Fibroblast of upper back skin (primary cell): ENCODE results near the gene TMPRSS13.
"Not testable (repeated sequence)": the region's sequence is repeated elsewhere in the genome, so short reads cannot be mapped to it uniquely, and the experiment has no call there.

Experiments
- DNase-seq: peaks from one replicate; pipeline ENCODE4 v3.0.0-alpha.2; 2013

The TMPRSS13 gene

DNA sequence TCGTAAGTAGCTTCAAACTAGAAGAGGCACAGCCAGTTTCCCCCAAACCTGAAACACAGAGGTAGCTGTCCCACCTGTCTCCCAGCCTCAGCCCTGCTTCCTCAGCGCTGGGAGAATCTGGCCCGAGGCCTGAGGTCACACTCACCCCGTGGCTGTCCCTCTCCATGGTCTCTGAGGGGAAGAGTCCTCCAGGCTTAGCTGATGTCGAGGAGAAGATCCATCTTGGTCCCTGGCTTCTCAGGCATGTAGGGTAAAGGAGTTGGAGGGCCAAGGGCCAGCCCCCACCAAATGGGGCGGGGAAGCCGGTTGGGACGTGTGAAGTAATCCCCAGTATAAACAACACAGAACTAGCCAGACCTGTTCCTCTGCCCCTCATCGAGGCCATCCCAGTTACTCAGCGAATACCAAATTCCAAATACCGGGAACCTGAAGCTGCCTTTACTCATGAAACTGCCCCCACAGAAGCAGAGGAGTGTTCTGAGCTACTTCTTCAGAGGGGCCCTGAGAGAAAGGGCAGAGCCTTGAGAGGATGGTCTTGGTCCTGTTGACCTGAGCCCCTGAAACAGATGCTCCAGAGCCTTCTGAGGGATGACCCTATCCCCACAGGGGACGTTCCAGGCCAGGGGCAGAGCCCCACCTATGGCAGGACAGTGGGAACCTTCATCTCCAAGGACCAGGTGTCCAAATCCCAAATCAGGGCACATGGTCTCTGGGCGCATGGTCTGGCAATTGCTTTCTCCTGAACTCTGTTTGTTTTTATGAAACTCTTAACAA lies at the start of gene TMPRSS13:
Gene TMPRSS13, minus strand, starts transcription at position 261 of the 774 bp plus-strand sequence. Its CDS starts 95 bp downstream, at position 166.
- DNase-seq, result no peak

DNA sequence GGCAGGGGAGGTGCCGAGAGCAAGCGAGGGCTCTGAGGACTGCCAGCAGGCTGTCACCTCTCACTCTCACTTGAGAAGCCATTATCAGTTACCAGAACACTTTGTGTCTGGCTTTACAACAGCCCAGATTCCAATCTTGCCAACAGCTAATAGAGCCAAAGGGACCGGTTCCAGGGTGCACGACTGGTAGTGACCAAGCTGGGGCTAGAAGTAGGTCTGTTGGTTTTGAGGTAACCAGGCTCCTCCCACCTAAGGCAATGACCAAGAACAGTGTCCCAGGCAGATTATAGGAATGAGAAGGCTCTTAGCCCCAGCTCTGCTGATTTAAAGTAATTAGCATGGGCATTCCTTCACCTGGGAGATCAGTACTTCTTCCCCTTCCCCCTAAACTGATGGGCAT lies 49.8 kb upstream of the TMPRSS13 start:
- DNase-seq, result no peak

DNA sequence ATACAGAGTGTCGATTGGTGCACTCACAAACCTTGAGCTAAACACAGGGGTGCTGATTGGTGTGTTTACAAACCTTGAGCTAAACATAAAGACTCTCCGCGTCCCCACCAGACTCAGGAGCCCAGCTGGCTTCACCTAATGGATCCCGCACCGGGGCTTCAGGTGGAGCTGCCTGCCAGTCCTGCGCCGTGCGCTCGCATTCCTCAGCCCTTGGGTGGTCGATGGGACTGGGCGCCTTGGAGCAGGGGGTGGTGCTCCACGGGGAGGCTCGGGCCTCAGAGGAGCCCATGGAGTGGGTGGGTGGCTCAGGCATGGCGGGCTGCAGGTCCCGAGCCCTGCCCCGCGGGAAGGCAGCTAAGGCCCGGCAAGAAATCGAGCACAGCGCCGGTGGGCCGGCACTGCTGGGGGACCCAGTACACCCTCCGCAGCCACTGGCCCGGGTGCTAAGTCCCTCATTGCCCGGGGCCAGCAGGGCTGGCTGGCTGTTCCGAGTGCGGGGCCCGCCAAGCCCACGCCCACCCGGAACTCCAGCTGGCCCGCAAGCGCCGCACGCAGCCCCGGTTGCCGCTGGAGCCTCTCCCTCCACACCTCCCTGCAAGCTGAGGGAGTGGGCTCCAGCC lies 49.2 kb upstream of the TMPRSS13 start:
- DNase-seq, result not testable (repeated sequence)

DNA sequence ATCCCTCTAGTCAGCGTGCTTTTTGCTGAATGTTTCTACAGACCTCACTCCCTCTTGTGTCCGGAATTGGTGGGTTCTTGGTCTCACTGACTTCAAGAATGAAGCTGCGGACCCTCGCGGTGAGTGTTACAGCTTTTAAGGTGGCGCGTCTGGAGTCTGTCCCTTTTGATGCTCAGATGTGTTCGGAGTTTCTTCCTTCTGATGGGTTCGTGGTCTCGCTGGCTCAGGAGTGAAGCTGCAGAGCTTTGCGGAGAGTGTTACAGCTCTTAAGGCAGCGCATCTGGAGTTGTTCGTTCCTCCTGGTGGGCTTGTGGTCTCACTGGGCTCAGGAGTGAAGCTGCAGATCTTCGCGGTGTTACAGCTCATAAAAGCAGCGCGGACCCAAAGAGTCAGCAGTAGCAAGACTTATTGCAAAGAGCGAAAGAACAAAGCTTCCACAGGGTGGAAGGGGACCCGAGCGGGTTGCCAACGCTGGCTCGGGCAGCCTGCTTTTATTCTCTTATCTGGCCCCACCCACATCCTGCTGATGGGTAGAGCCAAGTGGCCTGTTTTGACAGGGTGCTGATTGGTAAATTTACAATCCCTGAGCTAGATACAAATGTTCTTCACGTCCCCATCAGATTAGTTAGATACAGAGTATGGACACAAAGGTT lies 48.5 kb upstream of the TMPRSS13 start:
- DNase-seq, result not testable (repeated sequence)

DNA sequence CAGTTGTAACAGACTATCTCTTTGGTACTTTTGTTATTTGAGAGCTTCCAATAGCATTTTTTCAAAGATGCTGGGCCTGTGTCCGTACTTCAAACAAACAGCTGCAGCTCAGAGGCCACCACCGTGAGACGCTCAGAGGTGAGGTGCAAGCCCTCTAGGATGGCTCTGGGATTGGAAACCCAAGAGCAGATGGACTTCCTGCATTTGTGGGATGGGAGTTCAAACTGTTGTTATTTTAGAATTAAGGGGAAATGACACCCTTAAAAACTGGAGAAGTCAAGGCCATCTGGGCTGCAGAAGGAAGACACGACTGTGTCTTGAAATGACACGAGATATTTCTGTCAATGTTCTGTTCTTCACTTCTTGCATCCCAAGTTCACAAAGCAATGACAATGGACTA lies 47.8 kb upstream of the TMPRSS13 start:
- DNase-seq, result no peak

DNA sequence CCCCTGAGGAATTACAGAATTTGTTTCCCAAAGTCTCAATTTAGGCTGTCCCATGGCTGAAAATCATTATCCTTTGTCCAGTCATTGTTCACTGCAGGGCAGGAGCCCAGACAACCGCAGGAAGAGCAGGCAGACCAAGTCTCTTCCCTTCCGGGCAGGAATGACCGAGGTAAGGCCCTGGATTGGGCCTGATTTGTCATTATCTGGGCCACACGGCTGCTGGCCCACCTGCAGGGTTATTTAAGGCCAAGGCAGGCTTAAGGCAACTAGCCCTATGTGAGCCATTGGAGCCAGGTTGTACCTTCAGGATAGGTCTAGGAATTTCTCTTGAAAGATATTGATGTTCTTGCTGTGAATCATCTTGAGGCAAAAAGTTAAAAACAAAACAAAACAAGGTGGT lies 47.2 kb upstream of the TMPRSS13 start:
- DNase-seq, result no peak

DNA sequence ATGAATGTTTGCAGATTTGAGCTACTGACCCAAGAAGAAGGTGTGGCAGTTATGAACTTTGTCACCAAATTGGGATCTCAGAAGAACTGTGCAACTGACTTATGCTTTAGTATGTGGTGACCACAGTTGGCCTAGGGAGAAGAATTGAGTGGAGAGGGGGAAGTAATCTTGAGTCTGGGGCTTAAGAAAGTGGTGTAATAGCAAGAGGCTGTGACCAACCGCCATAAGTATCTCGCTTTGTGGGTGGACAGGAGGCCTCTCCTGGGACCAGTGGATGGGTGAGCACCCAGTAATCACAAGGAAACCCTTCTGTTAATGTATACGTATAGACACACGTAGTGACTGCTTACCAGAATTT lies 44.3 kb upstream of the TMPRSS13 start:
- DNase-seq, result no peak

DNA sequence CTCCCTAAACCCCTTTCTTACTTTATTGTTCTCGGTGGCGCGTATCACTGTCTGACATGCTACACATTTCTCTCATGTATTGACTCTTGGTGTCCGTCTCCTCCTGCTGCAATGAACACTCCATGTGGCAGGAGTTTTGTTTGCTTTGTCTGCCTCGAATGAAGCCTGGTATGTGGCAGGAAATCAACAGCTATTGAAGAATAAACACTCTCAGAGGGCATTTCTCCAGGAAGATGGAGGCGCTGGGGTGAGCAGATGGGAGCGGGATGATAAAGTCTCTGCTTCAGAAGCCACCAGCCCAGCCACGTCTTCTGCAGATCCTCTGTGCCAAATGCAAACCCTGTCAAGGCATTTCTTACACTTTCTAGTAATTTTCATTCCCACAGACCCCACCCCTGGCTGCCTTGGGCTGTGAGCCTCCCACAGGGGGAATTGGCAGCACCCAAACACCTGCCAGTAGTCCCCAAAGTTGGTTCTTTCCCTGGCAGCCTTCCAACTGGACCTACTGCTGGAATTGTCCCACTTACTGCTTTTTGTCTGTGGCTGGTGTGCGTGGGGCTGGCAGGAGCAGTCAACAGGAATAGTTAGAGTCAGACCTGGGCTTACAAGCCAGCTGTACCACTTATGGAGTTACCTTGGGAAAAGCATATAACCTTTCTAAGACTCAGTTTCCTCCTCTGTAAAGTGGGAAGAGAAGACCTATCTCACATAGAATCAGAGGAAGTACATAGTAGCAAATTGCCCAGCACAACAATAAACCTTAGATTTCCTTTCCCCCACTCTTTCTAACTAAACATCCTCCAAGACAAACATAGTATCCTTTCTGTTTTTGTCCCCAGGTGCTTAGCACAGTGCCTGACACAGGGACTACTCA lies 43.7 kb upstream of the TMPRSS13 start:
- DNase-seq, result no peak

DNA sequence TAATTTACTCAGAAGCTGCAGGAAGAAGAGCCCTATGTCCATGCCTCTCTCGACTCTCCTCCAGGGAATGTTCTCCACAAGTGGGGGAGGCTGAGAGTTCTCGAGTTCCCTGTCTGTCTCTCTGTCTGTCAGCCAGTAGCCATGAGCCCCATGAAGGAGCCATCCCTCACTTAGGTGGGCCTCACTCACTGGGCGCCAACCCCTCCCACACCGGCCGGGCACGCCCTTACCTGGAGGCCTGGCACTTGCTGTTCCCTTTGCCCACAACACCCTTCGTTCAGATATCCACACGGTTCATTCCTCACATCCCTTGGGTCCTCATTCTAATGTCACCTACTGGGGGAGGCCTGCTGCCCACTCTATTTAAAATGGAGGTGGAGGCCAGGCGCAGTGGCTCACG lies 42.8 kb upstream of the TMPRSS13 start:
- no peak for DNase-seq

DNA sequence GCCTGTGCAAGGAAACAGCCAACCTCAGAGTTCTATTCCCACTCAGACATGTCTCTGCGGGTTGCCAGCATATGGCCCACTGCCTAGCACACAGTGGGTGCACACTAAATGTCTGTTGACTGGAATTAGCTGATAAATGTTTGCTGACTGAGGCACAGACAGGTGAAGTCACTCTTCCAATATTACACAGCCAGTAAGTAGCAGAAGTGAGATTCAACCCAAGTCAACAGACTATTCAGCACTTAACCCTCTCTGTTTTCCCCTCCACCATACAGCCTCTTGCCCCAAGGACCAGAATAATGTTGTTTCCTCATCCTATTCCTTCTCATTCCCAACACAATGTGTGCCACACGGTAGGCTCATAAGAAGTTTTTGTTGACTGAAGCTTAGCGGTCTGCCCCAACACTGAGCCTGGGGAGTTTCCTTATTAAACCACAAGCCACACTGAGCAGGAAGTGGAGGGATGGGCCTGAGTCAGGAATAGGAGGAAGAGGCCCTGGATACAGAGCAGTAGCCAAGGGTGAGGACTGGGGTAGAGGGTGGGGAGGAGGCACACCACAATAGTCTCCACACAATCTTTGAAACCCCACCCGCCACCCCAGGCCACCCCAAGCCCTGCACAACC lies 41.3 kb upstream of the TMPRSS13 start:
- DNase-seq, result no peak

DNA sequence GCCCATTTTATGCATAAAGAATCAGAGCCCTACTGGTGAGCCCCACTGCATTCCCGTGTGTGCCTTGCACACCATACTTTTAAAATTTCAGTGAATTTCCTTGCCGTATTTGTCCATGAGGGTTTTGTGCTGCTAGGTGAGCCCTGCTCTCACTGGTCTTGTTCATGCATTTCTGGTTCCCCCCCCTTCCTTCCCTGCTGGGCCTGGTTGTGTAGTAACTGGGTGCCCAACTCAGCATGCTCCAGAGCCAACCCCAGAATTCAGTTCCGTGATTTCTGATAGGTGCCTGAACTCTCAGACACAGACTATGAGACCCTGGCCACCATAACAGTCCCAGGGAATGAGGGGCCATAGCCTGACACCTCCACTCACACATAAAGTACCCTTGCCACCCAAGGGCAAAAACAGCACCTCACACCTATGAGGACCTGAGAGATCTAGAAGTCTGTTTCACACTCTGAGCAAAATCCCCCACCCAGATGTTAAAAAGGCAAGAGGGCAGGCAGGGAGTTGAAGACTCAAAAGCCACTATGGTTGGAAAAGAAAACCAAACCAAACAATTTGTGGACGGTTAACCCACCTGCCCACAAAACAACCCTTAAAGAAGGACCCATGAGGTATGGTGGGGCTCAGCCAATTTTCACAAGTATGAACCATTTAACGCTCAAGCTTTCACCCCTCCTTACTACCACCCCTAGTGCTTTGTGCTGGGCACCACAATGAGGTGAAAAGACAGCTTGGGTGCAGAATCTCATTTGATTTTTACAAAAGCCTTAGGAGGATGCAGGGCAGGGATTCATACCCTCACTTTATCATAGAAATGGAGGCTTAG lies 40.2 kb upstream of the TMPRSS13 start:
- no peak for DNase-seq

DNA sequence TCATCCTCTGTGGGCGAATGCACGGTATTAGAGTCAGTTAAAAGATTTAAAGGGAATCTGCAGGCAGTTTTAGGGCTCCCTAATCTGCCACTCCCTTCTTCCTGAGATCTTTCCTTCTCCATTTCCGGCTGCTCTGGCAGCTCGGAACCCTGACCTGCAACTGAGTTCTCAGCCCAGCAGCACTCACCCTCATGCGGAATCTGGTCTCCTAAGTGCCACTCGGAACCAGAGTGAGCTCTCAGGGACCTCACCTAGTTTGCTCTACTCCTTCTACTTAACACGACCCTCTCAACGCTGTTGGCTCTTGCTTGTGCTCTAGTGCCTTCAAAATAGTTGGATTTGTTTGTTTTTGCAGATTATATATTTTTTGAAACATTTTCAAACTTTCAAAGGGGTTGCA lies 37.7 kb upstream of the TMPRSS13 start:
- no peak for DNase-seq

DNA sequence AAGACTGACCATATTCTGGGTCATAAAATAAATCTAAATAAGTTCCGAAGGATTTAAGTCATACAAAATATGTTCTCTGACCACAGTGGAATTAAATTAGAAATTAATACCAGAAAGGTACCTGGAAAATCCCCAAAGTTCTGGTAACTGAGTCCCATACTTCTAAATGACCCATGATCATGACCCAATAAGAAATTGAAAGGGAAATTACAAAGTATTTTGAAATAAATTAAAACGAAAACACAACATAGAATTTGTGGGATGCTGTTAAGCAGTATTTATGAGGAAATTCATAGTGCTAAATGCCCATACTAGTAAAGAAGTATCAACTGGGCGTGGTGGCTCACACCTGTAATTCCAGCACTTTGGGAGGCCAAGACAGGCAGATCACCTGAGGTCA lies 33.6 kb upstream of the TMPRSS13 start:
- DNase-seq, result no peak

DNA sequence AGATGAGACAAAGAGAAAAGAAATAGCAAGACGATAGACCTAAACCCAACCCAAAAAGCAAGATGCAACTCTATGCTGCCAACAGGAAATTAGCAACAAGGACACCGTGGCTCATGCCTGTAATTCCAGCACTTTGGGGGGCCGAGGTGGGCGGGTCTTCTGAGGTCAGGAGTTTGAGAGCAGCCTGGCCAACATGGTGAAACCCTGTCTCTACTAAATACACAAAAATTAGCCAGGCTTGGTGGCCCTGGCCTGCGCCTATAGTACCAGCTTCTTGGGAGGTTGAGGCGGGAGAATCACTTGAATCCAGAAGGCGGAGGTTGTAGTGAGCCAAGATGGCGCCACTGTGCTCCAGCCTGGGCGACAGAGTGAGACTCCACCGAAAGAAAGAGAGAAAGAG lies 32.7 kb upstream of the TMPRSS13 start:
- no peak for DNase-seq

DNA sequence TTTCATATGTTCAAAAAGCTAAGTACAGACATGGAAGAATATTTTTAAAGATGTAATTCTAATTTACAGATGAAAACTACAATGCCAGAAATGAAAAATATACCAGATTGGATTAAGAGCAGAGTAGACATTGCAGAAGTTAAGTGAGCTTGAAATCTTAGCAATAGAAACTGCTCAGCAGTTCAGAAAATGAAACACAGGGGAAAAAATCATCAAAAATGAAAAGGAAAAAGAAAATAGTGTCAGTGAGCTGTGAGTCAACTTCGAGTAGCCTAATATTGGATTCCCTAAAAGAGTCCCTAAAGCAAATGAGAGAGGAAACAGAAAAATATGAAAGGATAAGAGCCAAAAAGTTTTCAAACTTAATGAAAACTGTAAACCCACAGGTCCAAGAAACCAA lies 31.2 kb upstream of the TMPRSS13 start:
- no peak for DNase-seq

DNA sequence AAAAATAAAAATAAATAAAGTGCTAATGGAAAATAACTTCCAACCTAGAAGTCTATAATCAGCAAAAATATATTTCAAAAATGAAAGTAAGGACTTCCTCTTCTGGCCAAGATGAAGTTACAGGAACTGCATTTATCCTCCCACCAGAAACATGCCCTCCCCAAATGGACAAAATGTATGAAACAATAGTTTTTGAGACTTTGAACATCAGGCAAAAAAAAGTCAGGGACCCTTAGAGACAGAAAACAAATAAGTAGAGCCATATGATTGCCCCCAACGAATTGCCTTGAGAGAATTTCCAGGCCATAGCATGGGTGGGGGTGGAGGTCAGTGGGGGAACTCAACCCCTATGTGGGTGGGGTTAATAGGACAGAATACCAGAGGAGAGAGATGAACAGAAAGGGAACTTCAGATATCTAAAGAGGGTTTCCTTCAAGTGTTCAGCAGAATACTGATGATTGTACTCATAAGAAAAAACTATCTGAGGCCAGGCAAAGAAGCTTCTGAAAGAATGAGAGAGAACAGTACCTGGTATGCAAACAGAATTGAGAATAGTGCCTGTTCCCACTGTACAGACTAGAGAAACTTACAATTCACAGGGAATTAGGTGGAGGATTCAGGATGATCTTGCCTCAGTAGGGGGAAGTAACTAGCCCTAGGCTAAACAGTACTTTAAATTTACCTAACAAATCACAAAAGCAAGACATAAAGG lies 30.4 kb upstream of the TMPRSS13 start:
- DNase-seq, result no peak

DNA sequence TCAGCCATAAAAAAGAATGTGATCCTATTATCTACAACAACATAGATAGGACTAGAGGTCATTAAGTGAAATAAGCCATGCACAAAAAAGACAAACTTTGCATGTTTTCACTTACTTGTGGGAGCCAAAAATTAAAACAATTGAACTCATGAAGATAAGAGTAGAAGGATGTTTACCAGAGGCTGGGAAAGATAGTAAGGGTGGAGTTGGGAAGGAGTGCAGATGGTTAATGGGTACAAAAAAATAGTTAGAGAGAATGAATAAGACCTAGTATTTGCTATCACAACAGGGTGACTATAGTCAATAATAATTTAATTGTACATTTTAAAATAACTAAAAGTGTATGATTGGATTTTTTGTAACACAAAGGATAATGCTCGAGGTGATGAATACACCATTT lies 29.7 kb upstream of the TMPRSS13 start:
- no peak for DNase-seq

DNA sequence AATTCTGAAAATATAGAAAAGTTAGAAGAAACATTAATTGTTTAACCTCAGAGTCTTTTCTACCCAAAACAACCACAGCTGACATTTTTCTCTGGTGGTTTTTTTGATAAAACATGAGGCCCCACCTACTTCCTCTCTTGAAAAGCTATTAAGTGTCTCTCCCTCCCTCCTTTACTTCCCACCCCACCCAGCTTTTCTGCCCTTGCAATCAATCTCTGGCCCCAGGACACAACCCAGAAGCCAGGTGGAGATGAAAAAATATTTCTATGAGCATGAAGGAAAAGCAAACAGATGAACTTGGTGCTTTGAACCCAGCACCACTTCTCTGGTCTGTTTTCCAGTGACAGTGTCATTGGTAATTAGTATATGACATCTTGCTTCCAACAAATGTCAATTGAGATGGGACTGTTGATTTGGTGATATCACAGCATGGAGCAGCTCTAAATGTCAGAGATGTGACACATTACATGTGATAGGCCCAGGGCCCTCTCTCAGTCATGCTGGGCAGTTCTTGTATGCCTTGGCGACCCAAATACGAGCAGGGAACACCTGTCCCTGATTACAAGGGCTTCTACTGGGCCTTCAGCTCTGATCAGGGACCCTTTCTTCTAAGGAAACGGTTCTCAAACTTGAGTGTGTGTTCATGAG lies 23.9 kb upstream of the TMPRSS13 start:
- no peak for DNase-seq

DNA sequence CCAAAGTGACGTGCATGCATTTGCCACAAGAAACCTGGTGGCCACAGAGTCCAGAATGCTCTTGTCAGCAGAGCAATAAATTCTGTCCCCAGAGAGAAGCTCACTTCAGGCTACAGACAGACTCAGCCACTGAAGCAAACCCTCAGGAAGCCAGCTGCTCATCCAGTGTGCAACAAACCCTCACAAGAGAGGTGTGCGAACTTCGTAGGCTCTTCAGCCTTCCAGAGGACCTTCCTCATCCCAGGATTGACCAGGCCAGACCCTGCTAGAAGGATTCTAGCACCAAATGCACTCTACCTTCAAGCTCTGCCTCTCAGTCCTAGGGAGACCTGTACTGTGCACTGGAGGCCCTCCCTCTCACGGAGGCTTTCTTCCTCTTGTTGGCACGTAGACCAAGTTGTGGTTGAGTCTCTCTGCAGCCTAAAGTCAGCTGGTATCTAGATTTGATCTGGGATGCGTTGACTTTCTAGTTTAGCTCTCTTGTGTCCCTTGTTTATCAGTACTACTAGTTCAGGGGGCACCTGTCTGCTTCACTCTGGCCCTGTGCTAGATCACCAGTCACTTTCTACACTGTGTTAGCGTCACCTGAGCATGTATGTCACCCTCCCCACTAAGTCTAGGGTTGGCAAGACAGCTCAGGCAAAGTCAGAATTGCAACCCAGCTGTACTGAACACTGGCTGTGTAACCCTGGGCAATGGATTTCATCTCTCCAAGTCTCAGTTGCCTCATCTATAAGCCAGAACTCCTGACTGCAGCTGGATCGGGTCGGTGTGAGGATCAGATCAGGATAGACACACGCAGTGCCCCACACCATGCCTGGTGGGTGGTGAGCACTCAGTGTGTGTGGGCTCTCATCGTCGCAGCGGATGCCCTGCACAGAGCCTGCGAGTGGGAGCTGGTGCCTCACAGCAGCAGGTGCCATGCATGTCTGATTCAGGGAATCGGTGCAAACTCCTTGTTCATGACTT lies 22.1 kb upstream of the TMPRSS13 start:
- DNase-seq, result no peak
